GM19395 (cell line): ENCODE data around the gene PTPRE.

ENCODE experiments used
- ATAC-seq: cut with Tn5 transposase; IDR thresholded peaks from one replicate; pipeline ENCODE4 v1.9.1; 2021; ENCODE audit warnings: mild to moderate bottlenecking, moderate library complexity; ENCODE audit not compliant: unreplicated experiment

Gene PTPRE

GRCh38 chr10:128068398-128069285, 161.7 kb downstream of the PTPRE start:
- ATAC-seq: peak; percentile 2

DNA sequence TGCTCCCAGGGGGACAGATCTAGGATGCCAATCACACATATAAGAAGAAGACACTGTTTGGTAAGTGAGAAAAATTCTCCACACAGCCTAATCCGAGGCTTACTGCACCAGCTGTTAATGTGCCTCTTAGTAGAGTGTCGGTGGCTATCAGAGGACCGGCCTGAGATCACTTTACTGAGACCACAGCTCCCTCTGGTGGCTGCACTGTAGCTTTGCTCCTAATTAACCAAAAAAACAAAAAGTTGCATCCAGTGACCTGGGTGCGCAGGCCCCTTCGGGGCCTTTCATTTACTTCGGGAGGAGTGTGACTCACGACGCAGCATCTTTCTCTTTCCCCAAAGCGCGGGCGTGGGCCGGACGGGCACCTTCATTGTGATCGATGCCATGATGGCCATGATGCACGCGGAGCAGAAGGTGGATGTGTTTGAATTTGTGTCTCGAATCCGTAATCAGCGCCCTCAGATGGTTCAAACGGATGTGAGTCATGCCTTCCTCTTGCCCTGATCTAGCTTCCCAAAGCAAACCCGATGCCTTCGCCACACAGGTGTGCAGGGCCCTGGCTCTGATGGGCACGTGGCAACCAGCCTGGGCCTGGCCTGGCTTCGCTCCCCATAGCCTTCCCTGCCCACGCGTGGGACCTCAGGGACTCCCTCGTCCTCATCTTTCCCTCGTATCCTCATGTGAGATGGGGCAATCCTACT, 162.6 kb downstream of the PTPRE start:
- peak; percentile 59 for ATAC-seq

DNA sequence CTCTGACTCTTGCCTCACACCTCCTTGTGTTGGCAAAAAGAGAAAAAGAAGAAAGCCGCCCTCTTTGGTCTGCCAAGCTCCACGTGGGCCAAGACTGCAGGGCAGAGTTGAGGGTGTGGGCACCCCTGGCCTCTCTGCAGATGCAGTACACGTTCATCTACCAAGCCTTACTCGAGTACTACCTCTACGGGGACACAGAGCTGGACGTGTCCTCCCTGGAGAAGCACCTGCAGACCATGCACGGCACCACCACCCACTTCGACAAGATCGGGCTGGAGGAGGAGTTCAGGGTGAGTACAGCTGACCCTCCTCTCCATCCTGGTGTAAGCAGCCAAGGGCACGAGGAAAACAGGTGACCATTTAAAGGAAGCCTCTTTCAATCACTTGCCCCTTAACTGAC, 163.3 kb downstream of the PTPRE start:
- ATAC-seq: no peak

DNA sequence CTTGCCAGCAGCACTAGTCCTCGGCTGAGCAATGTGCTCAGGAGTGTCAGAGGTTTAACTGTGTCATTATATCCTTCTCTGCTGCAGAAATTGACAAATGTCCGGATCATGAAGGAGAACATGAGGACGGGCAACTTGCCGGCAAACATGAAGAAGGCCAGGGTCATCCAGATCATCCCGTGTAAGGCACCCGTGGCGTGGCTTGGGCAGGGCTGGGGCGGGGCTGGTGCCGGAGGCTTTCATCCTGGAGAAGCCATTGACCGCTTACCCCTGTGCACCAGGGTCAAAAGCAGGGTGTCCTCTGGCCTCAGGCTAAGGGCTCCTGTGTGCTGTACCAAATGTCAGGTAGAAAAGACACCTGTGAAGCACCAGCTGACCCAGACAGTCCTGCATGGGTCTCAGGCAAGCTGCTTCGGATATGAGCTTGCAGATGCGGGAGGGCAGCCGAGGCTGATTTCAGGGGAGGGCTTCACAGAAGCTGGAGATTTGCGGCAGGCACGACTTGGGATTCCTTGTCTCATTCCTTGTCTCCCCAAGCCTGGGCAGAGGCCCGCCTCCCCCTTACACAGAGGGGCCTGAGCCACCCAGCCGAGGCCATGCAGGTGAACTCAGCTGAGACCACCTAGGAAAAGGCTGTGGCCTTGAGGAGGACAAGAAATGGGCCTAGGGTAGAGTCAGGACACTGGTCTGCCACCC, 164.0 kb downstream of the PTPRE start:
- no peak for ATAC-seq

GRCh38 chr10:128071417-128071782, 164.5 kb downstream of the PTPRE start:
- ATAC-seq: no peak

DNA sequence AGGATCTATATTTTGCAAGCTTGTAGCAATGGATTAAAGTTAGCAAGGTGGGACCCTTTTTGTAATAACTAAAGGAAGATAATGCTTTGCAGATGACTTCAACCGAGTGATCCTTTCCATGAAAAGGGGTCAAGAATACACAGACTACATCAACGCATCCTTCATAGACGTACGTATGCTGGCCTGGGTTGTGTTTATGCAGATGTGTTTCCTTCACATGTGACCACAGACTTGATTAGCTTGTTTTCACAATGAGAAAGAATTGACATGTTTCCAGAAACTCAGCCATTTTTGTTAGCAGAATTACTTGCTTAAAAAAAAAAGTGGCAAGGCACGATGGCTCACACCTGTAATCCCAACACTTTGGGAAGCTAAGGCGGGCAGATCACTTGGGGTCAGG, 165.1 kb downstream of the PTPRE start:
- no peak for ATAC-seq

- no peak for ATAC-seq
Measured at GRCh38 chr10:128072941-128073645, 166.2 kb downstream of the PTPRE start.

GRCh38 chr10:128073890-128074289, 167.0 kb downstream of the PTPRE start:
- no peak for ATAC-seq

DNA sequence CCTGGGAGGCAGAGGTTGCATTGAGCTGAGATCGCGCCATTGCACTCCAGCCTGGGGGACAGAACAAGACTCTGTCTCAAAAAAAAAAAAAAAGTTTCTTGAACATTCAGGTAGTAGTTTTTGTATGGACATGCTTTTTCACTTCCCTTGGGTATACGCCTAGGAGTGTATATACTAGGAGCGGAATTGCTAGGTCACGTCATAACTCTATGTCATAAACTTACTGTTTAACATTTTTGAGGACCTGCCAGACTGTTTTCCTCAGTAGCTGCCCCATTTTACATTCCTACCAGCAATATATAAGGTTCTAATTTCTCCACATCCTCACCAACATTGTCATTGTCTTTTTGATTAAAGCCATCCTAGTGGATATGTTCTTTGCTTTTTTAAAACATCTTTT, 167.7 kb downstream of the PTPRE start:
- ATAC-seq: no peak

- no peak for ATAC-seq
Measured at GRCh38 chr10:128077155-128077875, 170.4 kb downstream of the PTPRE start.

- peak; percentile 67 for ATAC-seq
Measured at GRCh38 chr10:128078136-128078969, 171.4 kb downstream of the PTPRE start.

DNA sequence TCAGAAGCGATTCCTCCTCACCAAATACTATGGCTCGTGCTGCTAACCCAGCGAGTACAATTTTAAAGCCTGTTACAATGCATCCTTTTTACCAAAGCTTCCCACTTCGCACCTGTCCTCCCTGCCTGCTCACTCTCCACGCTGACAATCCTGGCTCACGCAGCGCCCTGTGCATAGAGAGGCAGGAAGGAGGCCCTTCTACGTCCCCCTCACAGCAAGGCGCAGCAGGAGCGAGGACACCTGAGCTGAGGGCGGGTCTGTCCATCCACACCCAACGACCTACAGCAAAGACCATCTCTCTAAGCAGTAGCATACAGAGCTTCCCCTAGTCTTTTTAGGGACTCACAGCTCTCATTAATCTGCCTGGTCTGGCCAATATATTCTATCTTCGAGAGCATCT, 173.3 kb downstream of the PTPRE start:
- no peak for ATAC-seq

DNA sequence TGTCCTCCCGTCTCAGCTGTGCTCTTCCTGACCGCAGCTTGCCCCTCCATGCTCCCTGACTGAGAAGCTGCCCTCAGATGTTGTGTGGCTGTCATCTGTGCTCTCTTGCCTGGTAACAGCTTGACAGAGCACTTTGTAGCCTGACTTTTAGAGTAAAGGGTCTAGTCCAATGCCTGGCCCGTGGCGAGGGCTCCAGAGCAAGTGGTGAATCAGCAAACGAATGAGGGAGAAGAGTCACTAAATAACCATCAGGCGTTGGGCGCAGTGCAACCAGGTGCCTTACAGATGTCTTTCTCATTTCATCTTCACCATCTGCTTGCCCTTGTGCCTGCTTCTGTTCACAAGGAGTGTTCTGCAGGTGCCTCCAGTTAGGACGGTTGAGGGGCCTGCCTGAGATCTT, 173.7 kb downstream of the PTPRE start:
- no peak for ATAC-seq

DNA sequence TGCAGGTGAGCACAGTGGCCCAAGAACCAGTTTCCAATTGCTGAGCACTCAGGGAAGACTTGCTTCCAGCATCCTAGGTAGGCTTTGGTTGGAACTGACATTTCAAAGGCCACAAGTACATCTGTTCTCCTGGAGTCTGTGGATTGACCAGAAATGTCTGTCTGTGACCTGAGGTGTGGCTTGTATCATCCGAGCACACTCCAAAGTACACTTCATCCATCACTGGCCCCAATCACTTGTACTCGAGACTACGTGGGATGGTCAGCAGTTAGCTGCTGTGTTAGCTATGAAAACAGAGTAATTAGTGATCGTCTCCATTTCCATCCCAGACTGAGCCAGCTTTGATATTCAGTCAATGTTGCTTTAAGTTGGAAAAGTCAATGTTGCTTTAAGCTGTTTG, 174.3 kb downstream of the PTPRE start:
- no peak for ATAC-seq

DNA sequence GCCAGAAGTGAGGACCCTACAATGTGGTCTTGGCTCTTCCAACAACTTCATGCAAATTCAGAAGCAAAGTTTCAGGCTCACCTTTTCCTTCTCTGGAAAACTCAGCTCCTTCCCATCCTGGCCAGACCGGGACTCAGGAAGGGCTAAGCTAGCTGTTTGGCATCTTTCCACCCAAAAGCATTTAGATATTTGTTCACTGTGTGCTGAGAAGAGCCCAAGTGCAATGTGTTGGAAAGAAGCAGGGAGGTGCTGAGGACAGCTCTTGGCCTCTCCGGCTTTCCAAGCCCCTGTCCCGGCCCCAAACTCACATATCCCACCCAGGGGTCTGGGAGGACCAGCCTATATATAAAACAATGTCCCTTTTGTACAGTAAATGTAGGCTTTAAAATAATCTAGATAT, 174.8 kb downstream of the PTPRE start:
- ATAC-seq: no peak

DNA sequence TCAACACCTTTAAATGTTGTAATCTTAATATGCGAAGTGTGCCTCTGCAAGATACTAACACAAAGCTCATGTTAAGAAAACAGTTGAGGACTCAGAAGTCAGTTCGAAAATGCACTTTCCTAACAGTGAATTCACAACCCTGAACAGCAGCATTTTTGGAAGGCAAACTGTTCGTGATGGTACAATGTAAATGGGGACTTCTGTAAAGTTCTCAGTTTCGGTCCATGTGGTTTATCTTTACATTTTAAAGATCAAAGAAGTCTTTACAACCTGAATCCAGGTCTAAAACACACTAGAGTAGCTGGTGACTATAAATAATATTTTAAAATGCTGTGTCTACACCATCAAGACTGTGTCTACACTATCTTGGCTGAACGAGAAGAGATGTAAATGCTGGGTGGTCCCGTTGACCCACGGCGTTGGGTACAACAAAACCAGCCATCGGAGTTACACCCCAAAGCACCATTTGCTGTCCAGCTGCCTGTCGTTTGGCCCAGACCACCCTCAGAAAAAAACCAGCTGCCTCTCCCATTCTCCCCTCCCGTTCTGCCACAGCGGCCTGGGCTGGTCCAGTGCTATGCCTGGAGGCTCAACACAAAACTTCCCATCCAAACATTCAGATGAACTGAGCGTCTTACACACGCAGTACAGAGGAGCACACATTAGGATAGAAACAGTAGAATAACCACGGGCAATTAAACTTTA, 176.4 kb downstream of the PTPRE start:
- ATAC-seq: no peak

DNA sequence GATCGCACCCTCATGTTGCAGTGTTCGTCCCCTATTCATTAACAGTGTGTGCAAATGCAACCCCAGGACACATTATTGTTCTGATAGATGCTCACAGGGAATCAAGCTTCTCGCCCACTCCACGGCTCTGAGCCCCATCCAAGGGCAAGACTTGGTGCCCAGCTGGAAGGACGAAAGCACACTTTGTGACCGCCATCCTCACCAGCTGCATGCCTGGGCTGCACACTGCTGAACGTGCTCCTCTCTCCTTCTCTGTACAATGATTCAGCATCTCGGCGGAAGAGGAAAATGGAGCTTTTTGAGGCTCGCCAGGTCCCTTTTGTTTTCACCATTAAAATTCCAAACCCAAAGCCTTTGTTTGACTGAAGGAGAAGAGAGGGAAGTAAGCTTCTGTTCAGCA, 177.5 kb downstream of the PTPRE start:
- ATAC-seq: no peak

- ATAC-seq: no peak
Measured at GRCh38 chr10:128084991-128085390, 178.1 kb downstream of the PTPRE start.
